ENCODE results near the gene COX15. TPM values are rescaled to one million over a fixed set of nuclear protein-coding genes. Genes with fewer than 3 reads are reported as not detected.
A peak's percentile ranks its signal among the peaks of the same experiment; 100 is the strongest.

COX15 gene
- polyA plus RNA-seq, 1 donor (not counting 4 experiments of a cell fraction or from before 2014, with no cell fraction given) = 27.1 TPM

- Histone ChIP-seq H3K79me2 (ENCODE audit: control insufficient read depth, insufficient read depth, low read length) (no peaks in the 10 kb centered on the region), H3K36me3 (ENCODE audit: control insufficient read depth in 2 of 2, extremely low read depth in 1 of 2, insufficient read depth in 2 of 2, low read length in 2 of 2) (peaks cover 28 to 29% of the 10 kb centered on the region in 2 experiments), H2AFZ (ENCODE audit: control insufficient read depth, low read length) (no peak overlapping the region), H3K27me3 (ENCODE audit: control insufficient read depth, extremely low read depth, insufficient read depth, low read length) (no peaks in the 10 kb centered on the region), H3K27ac (ENCODE audit: control insufficient read depth, insufficient read depth, low read length) (no peak overlapping the region), H4K20me1 (ENCODE audit: control insufficient read depth, extremely low read depth, insufficient read depth, low read length) (no peaks in the 10 kb centered on the region), H3K4me3 (ENCODE audit: control insufficient read depth in 2 of 3, extremely low read depth in 1 of 3, insufficient read depth in 2 of 3, low read depth in 1 of 3, low read length in 3 of 3) (no peak overlapping the region), H3K9me1 (ENCODE audit: control insufficient read depth, extremely low read depth, insufficient read depth, low read length) (no peaks in the 10 kb centered on the region), H3K4me1 (ENCODE audit: control insufficient read depth, extremely low read depth, insufficient read depth, low read length) (peaks cover 8% of the 10 kb centered on the region), H3K4me2 (ENCODE audit: control insufficient read depth, extremely low read depth, insufficient read depth, low read depth, low read length) (no peak overlapping the region), H3K9ac (ENCODE audit: control insufficient read depth, extremely low read depth, insufficient read depth, low read length) (no peak overlapping the region), H3K9me3 (ENCODE audit: control insufficient read depth, low read depth, low read length) (no peaks in the 10 kb centered on the region)
- DNase-seq (ENCODE audit: low read depth, low spot score) = no peak
- FAIRE-seq = no peak
- dilution Hi-C loops (cut with MboI; ENCODE audit: extremely low pct_ligation_motif_present, low sequenced_read_pairs) = no loop called here
- TF ChIP-seq CTCF (optimal IDR thresholded peaks at IDR 0.05 in 1 of 3, IDR thresholded peaks at IDR 0.05 in 1 of 3, conservative IDR thresholded peaks at IDR 0.05 in 1 of 3; ENCODE audit: extremely low read depth in 1 of 3, insufficient read depth in 2 of 3, low read length in 3 of 3) (no peak), EZH2 (IDR thresholded peaks at IDR 0.05; ENCODE audit: low read length) (no peak)
Observed at GRCh38 chr10:99714446-99714845, 17.5 kb downstream of the COX15 start.

- peaks cover 15% of the 10 kb centered on the region for H3K4me1 ChIP-seq (ENCODE audit: control insufficient read depth, extremely low read depth, insufficient read depth, low read length)
- dilution Hi-C loops (cut with MboI; ENCODE audit: extremely low pct_ligation_motif_present, low sequenced_read_pairs) = no loop called here
- no peak overlapping the region for H3K4me2 ChIP-seq (ENCODE audit: control insufficient read depth, extremely low read depth, insufficient read depth, low read depth, low read length)
- no peaks in the 10 kb centered on the region for H3K9me1 ChIP-seq (ENCODE audit: control insufficient read depth, extremely low read depth, insufficient read depth, low read length)
- no peak overlapping the region for H3K9ac ChIP-seq (ENCODE audit: control insufficient read depth, extremely low read depth, insufficient read depth, low read length)
- H3K79me2 ChIP-seq (ENCODE audit: control insufficient read depth, insufficient read depth, low read length) = no peaks in the 10 kb centered on the region
- H3K9me3 ChIP-seq (ENCODE audit: control insufficient read depth, low read depth, low read length) = no peaks in the 10 kb centered on the region
- no peak overlapping the region for H3K4me3 ChIP-seq (ENCODE audit: control insufficient read depth in 2 of 3, extremely low read depth in 1 of 3, insufficient read depth in 2 of 3, low read depth in 1 of 3, low read length in 3 of 3)
- H2AFZ ChIP-seq (ENCODE audit: control insufficient read depth, low read length) = no peak overlapping the region
- peak; percentile 52 for FAIRE-seq
- H3K27ac ChIP-seq (ENCODE audit: control insufficient read depth, insufficient read depth, low read length) = no peak overlapping the region
- H4K20me1 ChIP-seq (ENCODE audit: control insufficient read depth, extremely low read depth, insufficient read depth, low read length) = no peaks in the 10 kb centered on the region
- TF ChIP-seq EZH2 (IDR thresholded peaks at IDR 0.05; ENCODE audit: low read length) (no peak), CTCF (optimal IDR thresholded peaks at IDR 0.05 in 1 of 3, IDR thresholded peaks at IDR 0.05 in 1 of 3, conservative IDR thresholded peaks at IDR 0.05 in 1 of 3; ENCODE audit: extremely low read depth in 1 of 3, insufficient read depth in 2 of 3, low read length in 3 of 3) (peak; percentile 34 to 63 (median 55))
- no peaks in the 10 kb centered on the region for H3K27me3 ChIP-seq (ENCODE audit: control insufficient read depth, extremely low read depth, insufficient read depth, low read length)
- no peak for DNase-seq (ENCODE audit: low read depth, low spot score)
- H3K36me3 ChIP-seq (ENCODE audit: control insufficient read depth in 2 of 2, extremely low read depth in 1 of 2, insufficient read depth in 2 of 2, low read length in 2 of 2) = peaks cover 22% of the 10 kb centered on the region in 2 experiments
Observed at GRCh38 chr10:99711129-99711719, 20.7 kb downstream of the COX15 start.

Data from keratinocyte (primary cell).